CD14-positive monocyte (primary cell): ENCODE results near the gene EMC10. TPM values are rescaled to one million over a fixed set of nuclear protein-coding genes. Genes with fewer than 3 reads are reported as not detected.
A peak's percentile ranks its signal among the peaks of the same experiment; 100 is the strongest.

ENCODE experiments used
- DNase-seq, 3 donors: peaks; one replicate each; pipeline ENCODE4 v3.0.0-alpha.2; 2011 to 2022
- H2AFZ ChIP-seq: 2 replicates; pipeline ENCODE4 v1.6.0; 2012; ENCODE audit warnings: mild to moderate bottlenecking, low read depth, low read length, inconsistent platforms; ENCODE audit not compliant: insufficient read depth, poor library complexity, severe bottlenecking
- H3K27ac ChIP-seq, 2 donors: 1 replicate in 1 of 2; 2 replicates in 1 of 2; pipeline ENCODE4 v1.5.1; 2012 to 2013; ENCODE audit warnings: low read length in 2 of 2, control low read depth in 1 of 2, inconsistent platforms in 1 of 2, low read depth in 1 of 2, mild to moderate bottlenecking in 1 of 2
- H3K27me3 ChIP-seq, 2 donors: one replicate each; pipeline versions ENCODE4 v1.6.0 to v1.6.1; 2011 to 2013; ENCODE audit warnings: low read length in 2 of 2; ENCODE audit not compliant: control insufficient read depth in 2 of 2, insufficient read depth in 2 of 2
- H3K36me3 ChIP-seq, 2 donors: replicated peaks in 1 of 2; 1 replicate in 1 of 2; 2 replicates in 1 of 2; pipeline versions ENCODE4 v1.5.1 to v1.6.1; 2012 to 2013; ENCODE audit warnings: low read length in 2 of 2, control low read depth in 1 of 2, inconsistent platforms in 1 of 2, mild to moderate bottlenecking in 1 of 2; ENCODE audit not compliant: insufficient read depth in 2 of 2, control insufficient read depth in 1 of 2
- H3K4me1 ChIP-seq, 2 donors: 1 replicate in 1 of 2; 2 replicates in 1 of 2; pipeline versions ENCODE4 v1.5.1 to v1.6.1; 2012 to 2013; ENCODE audit warnings: low read length in 2 of 2, control low read depth in 1 of 2, inconsistent platforms in 1 of 2, mild to moderate bottlenecking in 1 of 2, moderate library complexity in 1 of 2; ENCODE audit not compliant: insufficient read depth in 2 of 2, control insufficient read depth in 1 of 2
- H3K4me2 ChIP-seq: replicated peaks from 2 replicates; pipeline ENCODE3; 2012; ENCODE audit warnings: low read length, moderate library complexity, mild to moderate bottlenecking; ENCODE audit not compliant: poor library complexity, severe bottlenecking; ENCODE audit errors: extremely low read depth
- H3K4me3 ChIP-seq, 3 experiments: fragments of 200-600 bp in 1 of 3; sonication (generic) in 1 of 3; replicated peaks in 1 of 3; 1 replicate in 2 of 3; 2 replicates in 1 of 3; pipeline ENCODE4 v1.5.1; 2011 to 2013; ENCODE audit warnings: low read length in 3 of 3, mild to moderate bottlenecking in 3 of 3, control low read depth in 2 of 3, low read depth in 2 of 3, inconsistent platforms in 1 of 3, moderate library complexity in 1 of 3
- H3K79me2 ChIP-seq: 2 replicates; pipeline ENCODE4 v1.6.0; 2012; ENCODE audit warnings: mild to moderate bottlenecking, control low read depth, inconsistent platforms, low read length, moderate library complexity; ENCODE audit not compliant: insufficient read depth
- H3K9ac ChIP-seq: 2 replicates; pipeline ENCODE4 v1.6.0; 2017; ENCODE audit warnings: low read length, mild to moderate bottlenecking; ENCODE audit not compliant: insufficient read depth, poor library complexity, severe bottlenecking
- H3K9me3 ChIP-seq, 2 donors: replicated peaks in 1 of 2; 1 replicate in 1 of 2; 2 replicates in 1 of 2; pipeline versions ENCODE4 v1.5.1 to v1.6.1; 2012 to 2013; ENCODE audit warnings: low read length in 2 of 2, control low read depth in 1 of 2; ENCODE audit not compliant: control insufficient read depth in 1 of 2, insufficient read depth in 1 of 2
- H4K20me1 ChIP-seq: 2 replicates; pipeline ENCODE4 v1.6.0; 2012; ENCODE audit warnings: mild to moderate bottlenecking, low read length, control low read depth, moderate library complexity; ENCODE audit not compliant: insufficient read depth
- H3K27ac Mint-ChIP-seq, 7 donors: one replicate each; pipeline ENCODE4 v1.8.0; 2020; ENCODE audit warnings: mild to moderate bottlenecking in 7 of 7, mixed read lengths in 7 of 7, moderate library complexity in 6 of 7, inconsistent platforms in 2 of 7
- H3K27me3 Mint-ChIP-seq, 3 donors: one replicate each; pipeline ENCODE4 v1.8.0; 2021 to 2022; ENCODE audit warnings: low read depth in 3 of 3, mild to moderate bottlenecking in 3 of 3, mixed read lengths in 3 of 3, moderate library complexity in 3 of 3, inconsistent platforms in 1 of 3
- H3K36me3 Mint-ChIP-seq, 2 donors: one replicate each; pipeline ENCODE4 v1.8.0; 2020; ENCODE audit warnings: mixed read lengths in 2 of 2, inconsistent platforms in 1 of 2, mild to moderate bottlenecking in 1 of 2
- H3K4me1 Mint-ChIP-seq: one replicate; pipeline ENCODE4 v1.8.0; 2020; ENCODE audit warnings: mild to moderate bottlenecking, mixed read lengths
- H3K4me3 Mint-ChIP-seq, 2 donors: one replicate each; pipeline ENCODE4 v1.8.0; 2020; ENCODE audit warnings: mild to moderate bottlenecking in 2 of 2, mixed read lengths in 2 of 2, moderate library complexity in 1 of 2
- H3K9me3 Mint-ChIP-seq, 7 donors: one replicate each; pipeline ENCODE4 v1.8.0; 2020 to 2022; ENCODE audit warnings: mixed read lengths in 7 of 7, mild to moderate bottlenecking in 6 of 7, moderate library complexity in 6 of 7, inconsistent platforms in 2 of 7
- CTCF ChIP-seq: fragments of 200-600 bp; IDR thresholded peaks from one replicate; pipeline ENCODE4 v1.8.0; 2022; ENCODE audit warnings: antibody characterized with exemption, mild to moderate bottlenecking
- WGBS: methylation state at CpG from one replicate; pipeline ENCODE4 v1.1.5; 2013; ENCODE audit warnings: missing lambda C conversion rate; ENCODE audit not compliant: insufficient coverage; 5-methylcytosine and 5-hydroxymethylcytosine counted together
- intact Hi-C, 2 donors: fragments of 100-400 bp; cut with micrococcal nuclease; formaldehyde crosslinking; loops; one replicate each; pipeline versions ENCODE4 v1.15.0 to v1.15.1; 2023
- polyA plus RNA-seq, 3 donors: library from polyadenylated mRNA; depleted of rRNA in 1 of 3; unstranded in 2 of 3; stranded (reverse) in 1 of 3; fragments of 300-500 nt in 2 of 3; fragments of >200 nt in 1 of 3; fragmentation: Illumina TruSeq in 2 of 3; gene quantifications; 1 replicate in 2 of 3; 2 replicates in 1 of 3; pipeline ENCODE4 v1.2.3, GENCODE V29; 2012 to 2021

The EMC10 gene
- polyA plus RNA-seq, 3 donors, result 8.5 to 50.4 (median 9.3) TPM

GRCh38 chr19:50534478-50534877, 58.2 kb downstream of the EMC10 start:
- Mint-ChIP-seq H3K4me1 (no peaks in the 10 kb centered on the region), H3K4me3 (no peak overlapping the region), H3K27ac (peak overlapping the region in 1 of 7 donors; percentile 11), H3K27me3 (peaks cover 4 to 14% (median 9%) of the 10 kb centered on the region in 3 donors), H3K9me3 (peaks cover 5 to 22% (median 13%) of the 10 kb centered on the region in 7 donors), H3K36me3 (no peaks in the 10 kb centered on the region)
- no CpG with 5 or more reads among the region's 3 CpGs for WGBS
- Histone ChIP-seq H4K20me1 (no peaks in the 10 kb centered on the region), H3K27me3 (no peaks in the 10 kb centered on the region), H3K4me2 (no peak overlapping the region), H3K36me3 (no peaks in the 10 kb centered on the region), H3K4me3 (no peak overlapping the region), H3K9me3 (peaks cover 7 to 16% of the 10 kb centered on the region in 2 donors), H3K9ac (no peak overlapping the region), H3K79me2 (no peaks in the 10 kb centered on the region), H3K4me1 (no peaks in the 10 kb centered on the region), H2AFZ (no peak overlapping the region), H3K27ac (no peak overlapping the region)
- DNase-seq, result no peak
- no peak for TF ChIP-seq CTCF
- intact Hi-C loops, result loop anchor here in 1 of 2 donors (10.0 kb wide), 1 partner anchor 250 kb away; no protein-coding TSS in a partner anchor

DNA sequence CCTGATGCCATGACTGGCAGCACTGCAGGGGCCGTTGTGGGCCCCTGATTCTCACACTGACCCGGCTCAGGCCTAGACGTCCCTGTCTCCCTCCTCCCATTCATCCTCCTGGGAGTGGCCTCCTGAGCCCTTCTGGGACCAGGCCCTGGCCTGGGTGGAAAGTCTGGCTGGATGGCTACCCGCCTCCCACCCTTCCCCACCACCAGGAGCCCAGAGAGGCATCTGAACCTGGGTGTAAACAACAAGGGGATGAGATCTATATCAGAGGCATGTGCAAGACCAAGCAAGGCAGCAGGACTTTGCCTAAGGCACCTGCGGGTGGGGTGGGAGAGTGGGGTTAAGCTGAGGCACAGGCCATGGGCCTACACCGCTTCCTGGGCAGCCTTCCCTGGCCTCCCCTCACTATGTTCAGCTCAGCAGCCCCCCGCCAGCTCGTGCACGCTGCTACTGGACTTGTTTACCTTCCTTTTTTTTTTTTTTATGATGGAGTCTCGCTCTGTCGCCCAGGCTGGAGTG, 59.4 kb downstream of the EMC10 start:
- H3K4me3 ChIP-seq, result no peak overlapping the region
- no peaks in the 10 kb centered on the region for H3K27me3 ChIP-seq
- Mint-ChIP-seq H3K4me1 (no peaks in the 10 kb centered on the region), H3K27ac (no peak overlapping the region), H3K36me3 (no peaks in the 10 kb centered on the region), H3K27me3 (peaks cover 4 to 13% (median 10%) of the 10 kb centered on the region in 3 donors), H3K4me3 (no peak overlapping the region), H3K9me3 (peaks cover 5 to 22% (median 13%) of the 10 kb centered on the region in 7 donors)
- H3K36me3 ChIP-seq, result no peaks in the 10 kb centered on the region
- H3K4me2 ChIP-seq, result no peak overlapping the region
- peaks cover 7 to 16% of the 10 kb centered on the region in 2 donors for H3K9me3 ChIP-seq
- H4K20me1 ChIP-seq, result no peaks in the 10 kb centered on the region
- intact Hi-C loops, result loop anchor here in 1 of 2 donors (10.0 kb wide), 1 partner anchor 249 kb away; no protein-coding TSS in a partner anchor
- DNase-seq, result no peak
- H3K79me2 ChIP-seq, result no peaks in the 10 kb centered on the region
- H3K27ac ChIP-seq, result no peak overlapping the region
- 91% methylated on average over 6 of the region's 11 CpGs for WGBS
- TF ChIP-seq CTCF, result no peak
- H2AFZ ChIP-seq, result no peak overlapping the region
- no peak overlapping the region for H3K9ac ChIP-seq
- H3K4me1 ChIP-seq, result no peaks in the 10 kb centered on the region
